Effector memory CD8-positive, alpha-beta T cell (primary cell): ENCODE measurements around the gene JAKMIP2.

Experiments used
- ATAC-seq: fragments of 150-1000 bp; cut with Tn5 transposase; replicated peaks from 2 replicates; pipeline ENCODE4 v1.10.0; 2021; ENCODE audit warnings: mild to moderate bottlenecking, moderate library complexity
- DNase-seq, 3 experiments: peaks; one replicate each; pipeline ENCODE4 v3.0.0; 2021
- H3K27ac Mint-ChIP-seq, 2 donors: one replicate each; pipeline ENCODE4 v1.8.0; 2022; ENCODE audit warnings: mild to moderate bottlenecking in 2 of 2, mixed read lengths in 2 of 2, moderate library complexity in 2 of 2
- H3K27me3 Mint-ChIP-seq, 2 donors: one replicate each; pipeline ENCODE4 v1.8.0; 2022; ENCODE audit warnings: mixed read lengths in 2 of 2
- H3K36me3 Mint-ChIP-seq: one replicate; pipeline ENCODE4 v1.8.0; 2022; ENCODE audit warnings: mild to moderate bottlenecking, moderate library complexity, mixed read lengths; ENCODE audit not compliant: insufficient read depth
- H3K4me1 Mint-ChIP-seq, 2 donors: one replicate each; pipeline ENCODE4 v1.8.0; 2022; ENCODE audit warnings: low read depth in 2 of 2, mixed read lengths in 2 of 2
- H3K4me3 Mint-ChIP-seq, 2 donors: one replicate each; pipeline ENCODE4 v1.8.0; 2022; ENCODE audit warnings: mild to moderate bottlenecking in 2 of 2, mixed read lengths in 2 of 2, moderate library complexity in 2 of 2
- H3K9me3 Mint-ChIP-seq, 2 donors: one replicate each; pipeline ENCODE4 v1.8.0; 2022; ENCODE audit warnings: mixed read lengths in 2 of 2

The JAKMIP2 gene

DNA sequence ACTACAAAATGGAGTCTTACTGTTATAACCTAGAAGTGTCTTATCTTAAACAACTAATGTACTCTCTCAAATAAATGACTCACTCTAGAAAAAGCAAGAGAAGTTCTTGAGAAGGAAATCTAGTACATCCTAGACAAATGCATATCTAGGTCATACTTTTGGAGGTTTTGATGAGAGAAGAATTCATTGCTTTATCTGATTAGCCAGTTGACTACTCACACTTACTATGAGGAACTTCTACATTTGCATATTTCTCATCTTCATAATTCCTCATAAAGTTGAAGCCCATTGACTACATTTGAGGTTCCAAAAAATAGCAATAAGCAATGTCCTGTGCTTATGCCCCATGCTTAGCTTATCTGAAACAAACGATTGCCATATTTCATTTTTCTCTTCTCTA lies 2.8 kb downstream of the JAKMIP2 start:
- Mint-ChIP-seq H3K27ac (peak overlapping the region; percentile 23 to 99), H3K36me3 (peaks cover 8% of the 10 kb centered on the region), H3K27me3 (no peaks in the 10 kb centered on the region), H3K4me1 (peaks cover 25 to 28% of the 10 kb centered on the region in 2 donors), H3K4me3 (peak overlapping the region in 1 of 2 donors; percentile 38), H3K9me3 (no peaks in the 10 kb centered on the region)
- DNase-seq = no peak
- ATAC-seq = no peak

DNA sequence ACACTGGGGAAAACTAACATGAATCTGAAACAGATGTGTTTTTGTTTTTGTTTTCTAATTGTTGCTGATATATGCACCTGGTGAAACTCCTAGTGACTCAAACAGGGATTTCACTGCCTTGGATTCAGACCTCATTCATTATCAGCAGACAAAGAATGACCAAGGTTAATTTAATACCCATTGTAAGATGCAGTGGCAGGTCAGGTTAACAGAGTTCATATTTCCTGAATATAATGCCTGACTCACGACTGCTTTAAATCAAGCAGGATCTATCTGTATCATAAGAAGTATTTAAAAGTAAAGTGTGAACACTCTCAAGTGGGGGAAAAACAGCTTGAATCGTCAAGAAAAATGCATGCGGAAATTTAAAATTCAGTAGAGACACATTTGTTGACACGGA lies 5.5 kb downstream of the JAKMIP2 start:
- no peak for ATAC-seq
- DNase-seq = no peak
- Mint-ChIP-seq H3K4me1 (peaks cover 19 to 28% of the 10 kb centered on the region in 2 donors), H3K4me3 (no peak overlapping the region), H3K36me3 (no peaks in the 10 kb centered on the region), H3K27me3 (no peaks in the 10 kb centered on the region), H3K9me3 (no peaks in the 10 kb centered on the region), H3K27ac (no peak overlapping the region)

DNA sequence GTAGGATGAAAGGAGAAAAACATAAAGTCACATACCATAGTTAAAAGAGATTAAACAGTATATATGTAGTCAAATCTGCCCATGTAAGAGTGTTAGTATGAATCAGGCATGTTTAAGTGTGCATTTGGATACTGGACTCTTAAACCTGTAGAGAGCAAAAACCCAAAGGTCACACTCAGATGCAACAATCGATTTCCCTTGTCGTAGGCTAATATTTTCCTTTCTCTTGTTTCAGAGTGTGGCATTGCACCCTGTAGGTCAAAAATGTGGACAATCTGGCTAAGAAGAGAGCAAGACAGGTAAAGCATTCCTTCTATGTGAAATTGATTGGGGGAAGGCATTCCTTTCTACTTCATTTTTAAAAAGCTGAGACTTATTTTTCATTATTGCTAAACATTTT lies 8.9 kb downstream of the JAKMIP2 start:
- Mint-ChIP-seq H3K27me3 (no peaks in the 10 kb centered on the region), H3K27ac (no peak overlapping the region), H3K4me3 (no peak overlapping the region), H3K9me3 (no peaks in the 10 kb centered on the region), H3K36me3 (peaks cover 2% of the 10 kb centered on the region), H3K4me1 (peaks cover 0 to 9% of the 10 kb centered on the region in 2 donors)
- ATAC-seq (no peak), DNase-seq (no peak)

DNA sequence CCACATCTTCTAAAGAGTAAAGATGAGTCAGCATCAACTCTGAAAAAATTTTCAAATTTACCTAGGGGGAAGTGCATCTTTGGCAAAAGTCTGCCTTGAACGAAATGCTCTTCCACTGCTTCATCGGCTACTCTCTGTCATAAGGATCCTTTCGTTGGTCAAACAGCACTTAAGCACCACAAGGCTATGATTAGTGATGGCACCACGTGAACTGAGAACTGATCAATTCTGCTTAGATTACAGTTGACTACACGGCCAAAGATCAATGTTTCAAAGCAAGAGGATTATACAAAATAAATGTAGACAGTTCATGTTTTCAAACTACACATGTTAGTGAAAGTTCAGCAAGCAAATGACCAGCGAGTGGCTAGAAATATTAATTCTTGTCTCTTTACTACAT lies 9.4 kb downstream of the JAKMIP2 start:
- H3K27ac Mint-ChIP-seq = no peak overlapping the region

DNA sequence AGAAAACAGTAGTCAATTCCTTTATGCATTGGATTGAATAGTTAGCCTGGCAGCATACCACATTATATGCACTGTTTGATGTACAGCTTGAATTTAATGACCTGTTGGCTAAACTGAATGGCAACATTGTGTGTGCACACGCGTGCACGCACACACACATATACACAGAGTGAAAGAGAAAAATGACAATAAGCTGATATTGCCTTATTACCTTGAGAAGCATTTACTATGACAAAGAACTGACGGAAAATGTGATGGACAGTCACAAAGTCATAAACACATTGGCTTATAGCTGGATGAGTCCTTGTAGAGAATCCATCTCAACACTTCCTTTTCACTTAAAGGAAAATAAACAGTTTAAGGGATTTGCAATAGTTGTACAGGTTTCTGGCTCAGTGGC lies 15.5 kb downstream of the JAKMIP2 start:
- Mint-ChIP-seq H3K27ac (peak overlapping the region in 1 of 2 donors; percentile 26), H3K36me3 (peaks cover 2% of the 10 kb centered on the region), H3K4me1 (peaks cover 2 to 17% of the 10 kb centered on the region in 2 donors), H3K27me3 (no peaks in the 10 kb centered on the region), H3K9me3 (no peaks in the 10 kb centered on the region), H3K4me3 (no peak overlapping the region)
- no peak for DNase-seq
- ATAC-seq = no peak

More for the DNA sequence above, 9.4 kb downstream of the JAKMIP2 start:
- ATAC-seq = no peak
- H3K4me1 Mint-ChIP-seq = peaks cover 0 to 9% of the 10 kb centered on the region in 2 donors
- H3K27me3 Mint-ChIP-seq = no peaks in the 10 kb centered on the region
- no peaks in the 10 kb centered on the region for H3K9me3 Mint-ChIP-seq
- no peak for DNase-seq
- H3K36me3 Mint-ChIP-seq = peaks cover 2% of the 10 kb centered on the region
- no peak overlapping the region for H3K4me3 Mint-ChIP-seq

DNA sequence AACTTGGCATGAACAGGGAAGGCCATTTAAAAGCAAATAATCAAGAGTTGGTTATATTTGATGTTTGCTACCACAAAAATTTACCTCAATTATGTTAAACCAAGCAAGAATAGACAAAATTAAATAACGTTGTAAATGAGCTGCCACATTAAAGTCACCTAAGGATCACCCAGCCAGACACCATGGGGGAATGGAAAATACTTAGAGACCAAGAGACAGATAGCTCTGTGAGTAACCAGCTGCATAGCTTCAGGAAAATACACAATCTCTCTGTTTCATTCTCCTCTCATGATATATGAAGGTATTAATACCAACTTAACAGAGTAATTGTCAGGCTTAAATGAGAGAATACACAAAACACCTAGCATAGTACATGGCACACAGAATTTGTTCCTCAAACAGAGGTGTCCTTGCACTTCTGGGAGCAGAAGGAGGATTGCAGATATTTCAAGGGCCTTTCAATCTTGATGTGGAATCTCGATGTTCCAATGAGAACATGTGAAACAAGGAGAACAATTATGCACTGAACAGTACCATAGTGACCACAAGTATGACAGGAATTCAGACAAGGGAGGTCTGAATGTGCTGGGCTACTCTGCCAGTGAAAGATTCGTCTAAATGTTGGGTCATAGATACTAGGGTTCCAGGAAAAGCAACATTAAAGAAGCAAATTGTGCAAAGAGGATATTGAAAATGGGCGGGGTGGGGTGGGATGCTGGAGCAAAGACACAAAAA lies 18.6 kb downstream of the JAKMIP2 start:
- Mint-ChIP-seq H3K36me3 (no peaks in the 10 kb centered on the region), H3K4me1 (peaks cover 2 to 17% of the 10 kb centered on the region in 2 donors), H3K27me3 (no peaks in the 10 kb centered on the region), H3K4me3 (no peak overlapping the region), H3K9me3 (no peaks in the 10 kb centered on the region), H3K27ac (no peak overlapping the region)
- ATAC-seq (no peak), DNase-seq (no peak)

DNA sequence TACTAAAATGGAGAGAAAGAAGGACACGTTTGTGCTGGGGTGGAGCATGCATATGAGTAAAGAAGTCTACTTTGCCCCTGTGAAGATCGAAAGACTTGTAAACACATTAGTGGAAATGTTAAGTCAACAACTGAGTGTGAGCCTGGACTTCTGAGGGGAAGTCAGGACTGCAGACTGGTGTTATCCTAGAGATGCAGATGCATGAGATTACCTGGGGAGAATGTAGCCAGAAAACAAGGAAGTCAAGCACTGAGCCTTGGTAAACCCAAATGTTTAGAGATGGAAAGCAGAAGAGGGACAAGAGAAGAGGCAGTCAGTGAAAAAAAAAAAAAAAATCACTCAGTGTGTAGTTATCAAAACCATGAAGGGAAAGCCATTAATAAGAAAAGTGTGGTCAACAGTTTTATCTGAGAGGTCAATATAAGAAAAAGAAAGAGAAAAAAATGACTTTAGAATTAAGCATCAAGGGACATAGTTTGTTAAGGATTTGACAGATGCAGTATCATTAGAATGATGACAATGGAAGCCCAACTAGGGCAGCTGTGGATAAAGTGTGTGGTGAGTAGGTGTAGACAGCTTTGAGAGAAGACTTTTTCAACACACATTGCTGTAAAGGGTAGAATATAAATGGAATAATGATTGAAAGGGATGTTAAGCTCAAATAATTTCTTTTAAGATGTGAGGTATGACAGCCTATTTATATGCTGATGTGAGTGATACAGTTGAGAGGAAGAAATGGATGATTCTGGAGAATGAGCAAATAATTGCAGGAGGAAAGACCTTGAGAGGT lies 22.2 kb downstream of the JAKMIP2 start:
- Mint-ChIP-seq H3K4me3 (no peak overlapping the region), H3K27me3 (no peaks in the 10 kb centered on the region), H3K4me1 (peaks cover 2 to 14% of the 10 kb centered on the region in 2 donors), H3K36me3 (no peaks in the 10 kb centered on the region), H3K9me3 (no peaks in the 10 kb centered on the region), H3K27ac (no peak overlapping the region)
- ATAC-seq (no peak), DNase-seq (no peak)

DNA sequence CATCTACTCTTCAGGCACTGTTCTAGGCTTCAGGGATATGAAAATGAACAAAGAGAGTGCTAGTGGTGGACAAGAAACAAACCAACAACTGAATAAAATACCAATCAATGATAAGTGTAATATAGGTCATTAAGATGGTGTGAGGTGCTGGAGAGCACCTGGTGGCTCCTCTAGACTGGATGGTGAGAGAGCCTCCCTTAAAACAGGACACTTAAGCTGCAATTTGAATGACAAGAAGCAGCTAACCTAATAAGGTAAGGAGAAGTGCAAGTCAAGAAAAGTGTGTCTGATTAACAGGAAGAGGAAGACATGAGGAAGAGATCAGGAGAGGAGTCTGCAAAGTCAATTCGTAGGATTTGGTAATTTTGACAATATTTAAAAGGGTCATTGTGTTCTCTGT lies 23.1 kb downstream of the JAKMIP2 start:
- no peaks in the 10 kb centered on the region for H3K36me3 Mint-ChIP-seq
- ATAC-seq (no peak), DNase-seq (no peak)
- no peaks in the 10 kb centered on the region for H3K27me3 Mint-ChIP-seq
- no peak overlapping the region for H3K27ac Mint-ChIP-seq
- peaks cover 4 to 19% of the 10 kb centered on the region in 2 donors for H3K4me1 Mint-ChIP-seq
- H3K4me3 Mint-ChIP-seq = no peak overlapping the region
- no peaks in the 10 kb centered on the region for H3K9me3 Mint-ChIP-seq

DNA sequence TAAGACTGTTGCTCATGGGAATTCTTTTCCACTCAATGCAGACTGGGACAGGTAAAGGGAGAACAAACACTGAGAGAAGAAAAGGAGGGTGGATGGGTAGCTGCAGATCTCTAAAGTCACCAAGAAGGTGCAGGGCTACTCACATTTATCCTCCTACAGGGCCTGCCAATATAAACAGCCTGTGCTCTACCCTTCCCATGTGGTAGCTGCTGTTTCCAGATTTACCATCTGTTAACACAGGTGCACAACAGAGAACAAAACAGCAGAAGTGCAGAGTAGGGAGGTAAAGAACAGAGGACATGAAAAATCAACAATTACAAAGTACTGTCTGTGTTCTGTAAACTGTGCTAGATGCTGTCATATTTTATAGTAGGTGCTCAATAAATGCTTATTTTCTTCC lies 26.0 kb downstream of the JAKMIP2 start:
- no peak for ATAC-seq
- no peaks in the 10 kb centered on the region for H3K27me3 Mint-ChIP-seq
- no peak overlapping the region for H3K4me3 Mint-ChIP-seq
- H3K4me1 Mint-ChIP-seq = peaks cover 5 to 23% of the 10 kb centered on the region in 2 donors
- no peak overlapping the region for H3K27ac Mint-ChIP-seq
- H3K9me3 Mint-ChIP-seq = no peaks in the 10 kb centered on the region
- DNase-seq = no peak
- H3K36me3 Mint-ChIP-seq = peaks cover 4% of the 10 kb centered on the region

DNA sequence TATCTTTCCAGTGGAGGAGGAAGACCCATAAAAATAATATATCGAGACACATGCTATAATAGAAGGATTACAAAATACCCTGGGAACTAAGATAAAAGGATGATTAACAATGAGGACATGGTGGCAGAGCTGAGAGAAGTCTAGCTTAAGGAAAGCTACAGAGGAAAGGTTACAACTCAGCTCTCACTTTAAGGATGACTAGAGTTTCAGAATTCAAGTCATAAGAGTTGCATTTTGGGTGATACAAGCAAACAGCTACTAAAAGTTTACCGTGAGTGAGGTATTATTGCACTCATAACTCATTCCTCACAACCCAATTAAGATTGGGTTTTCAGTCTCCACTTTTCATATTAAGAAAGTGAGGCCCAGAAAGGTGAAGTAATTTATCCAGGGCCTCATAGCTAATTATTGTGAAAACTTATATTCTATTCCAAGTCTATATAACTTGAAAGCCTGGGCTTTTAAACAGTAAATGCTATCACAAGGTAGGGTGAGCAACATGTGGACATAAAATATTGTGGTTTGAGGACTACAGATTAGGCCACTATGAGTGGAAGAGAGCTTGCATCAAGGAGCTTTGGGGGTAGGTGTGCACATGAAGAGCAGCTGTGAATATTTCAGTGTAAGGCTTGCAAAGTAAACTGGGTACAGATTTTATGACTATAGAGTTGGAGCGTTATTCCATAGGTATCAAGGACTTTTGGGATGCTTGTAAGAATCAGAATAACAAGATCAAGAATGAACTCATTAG lies 28.0 kb downstream of the JAKMIP2 start:
- Mint-ChIP-seq H3K4me3 (no peak overlapping the region), H3K9me3 (no peaks in the 10 kb centered on the region), H3K36me3 (peaks cover 4% of the 10 kb centered on the region), H3K4me1 (peaks cover 5 to 32% of the 10 kb centered on the region in 2 donors), H3K27ac (peak overlapping the region in 1 of 2 donors; percentile 33), H3K27me3 (no peaks in the 10 kb centered on the region)
- DNase-seq (no peak), ATAC-seq (no peak)

DNA sequence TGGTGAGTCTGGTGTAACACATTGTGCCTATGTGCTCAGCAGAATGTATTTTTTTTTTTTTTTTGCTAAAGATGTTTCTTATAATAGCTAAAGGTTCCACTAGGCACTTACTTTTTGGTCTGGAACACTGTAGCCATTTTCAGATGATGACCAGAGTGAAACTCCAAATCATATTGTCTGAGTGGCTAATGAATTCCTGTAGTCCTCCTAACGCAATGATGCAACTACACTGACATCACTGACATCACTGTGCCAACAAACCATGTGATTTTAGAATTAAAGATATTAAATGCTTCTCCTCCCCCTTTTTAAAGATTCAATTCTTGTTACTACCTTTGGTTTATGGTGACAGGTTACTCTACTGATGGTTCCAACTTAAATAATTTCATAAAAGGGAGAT lies 28.8 kb downstream of the JAKMIP2 start:
- DNase-seq = no peak
- H3K27me3 Mint-ChIP-seq = no peaks in the 10 kb centered on the region
- peaks cover 5 to 32% of the 10 kb centered on the region in 2 donors for H3K4me1 Mint-ChIP-seq
- no peak for ATAC-seq
- no peak overlapping the region for H3K4me3 Mint-ChIP-seq
- H3K36me3 Mint-ChIP-seq = peaks cover 4% of the 10 kb centered on the region
- no peaks in the 10 kb centered on the region for H3K9me3 Mint-ChIP-seq
- H3K27ac Mint-ChIP-seq = no peak overlapping the region

DNA sequence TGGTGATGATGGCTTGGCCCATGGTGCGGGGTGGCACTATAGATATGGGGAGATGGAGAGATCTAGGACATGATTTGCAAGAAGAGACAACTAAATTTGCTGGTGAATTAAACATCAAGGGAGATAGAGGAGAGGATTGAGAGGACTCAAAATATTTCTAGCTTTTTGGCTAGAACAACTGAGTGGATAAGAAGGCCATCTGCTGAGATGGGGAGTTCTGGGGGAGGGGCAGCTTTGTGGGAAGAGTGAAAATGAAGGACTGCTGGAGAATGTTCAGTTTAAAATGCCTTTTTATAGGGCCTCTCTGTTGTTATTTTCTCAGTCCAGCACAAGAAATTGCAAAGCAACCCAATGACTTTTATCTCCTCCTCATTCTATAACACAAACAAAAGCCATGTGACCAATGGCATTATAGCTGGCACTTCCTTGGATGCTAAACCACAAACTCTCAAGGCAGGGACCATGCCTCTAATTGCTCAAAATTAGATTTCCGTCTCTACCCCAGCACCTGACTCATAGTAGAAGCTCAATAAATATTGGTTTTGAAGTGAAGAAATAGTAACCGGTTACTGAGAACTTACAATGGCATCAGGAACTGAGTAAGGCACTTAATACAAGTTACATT lies 29.8 kb downstream of the JAKMIP2 start:
- peaks cover 4% of the 10 kb centered on the region for H3K36me3 Mint-ChIP-seq
- no peaks in the 10 kb centered on the region for H3K9me3 Mint-ChIP-seq
- H3K27me3 Mint-ChIP-seq = no peaks in the 10 kb centered on the region
- peaks cover 5 to 33% of the 10 kb centered on the region in 2 donors for H3K4me1 Mint-ChIP-seq
- H3K27ac Mint-ChIP-seq = no peak overlapping the region
- no peak for DNase-seq
- ATAC-seq = no peak
- H3K4me3 Mint-ChIP-seq = no peak overlapping the region

DNA sequence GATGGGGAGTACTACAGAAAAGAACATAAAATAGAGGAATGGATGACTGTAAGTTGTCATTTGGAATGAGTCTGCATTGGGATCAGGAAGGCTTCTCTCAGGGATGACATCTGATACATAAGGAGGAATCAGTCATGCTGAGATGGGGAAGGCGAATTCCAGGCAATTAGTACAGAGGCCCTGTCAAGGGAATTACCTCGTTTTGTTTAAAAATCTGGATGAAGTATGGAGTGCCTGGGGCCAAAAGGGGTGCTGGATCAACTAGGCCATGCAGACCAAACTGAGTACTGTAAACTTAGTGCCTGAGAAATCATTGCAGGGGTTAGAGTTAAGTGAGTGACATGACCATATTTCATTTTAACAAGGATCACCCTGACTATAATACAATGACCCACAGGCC lies 30.5 kb downstream of the JAKMIP2 start:
- Mint-ChIP-seq H3K4me3 (no peak overlapping the region), H3K4me1 (peaks cover 8 to 37% of the 10 kb centered on the region in 2 donors), H3K27me3 (no peaks in the 10 kb centered on the region), H3K9me3 (no peaks in the 10 kb centered on the region), H3K36me3 (peaks cover 4% of the 10 kb centered on the region), H3K27ac (no peak overlapping the region)
- DNase-seq (no peak), ATAC-seq (no peak)
